ENCODE results near the gene ZNF555.
"Not testable (repeated sequence)": the region's sequence is repeated elsewhere in the genome, so short reads cannot be mapped to it uniquely, and the experiment has no call there.

Gene ZNF555

GRCh38 chr19:2816641-2817040 is 24.6 kb upstream of the ZNF555 start:
- DNase-seq (ENCODE audit: low read depth, low spot score): no peak
- no peak for TF ChIP-seq CTCF (IDR thresholded peaks at IDR 0.05; ENCODE audit: low read depth, low read length)
- no peak overlapping the region for H3K4me3 ChIP-seq (ENCODE audit: low read depth, low read length)
- in situ Hi-C loops (cut with HindIII; ENCODE audit: low sequenced_read_pairs): no loop called here

- in situ Hi-C loops (cut with HindIII; ENCODE audit: low sequenced_read_pairs); H3K4me3 ChIP-seq (ENCODE audit: low read depth, low read length); DNase-seq (ENCODE audit: low read depth, low spot score): not testable (repeated sequence)
These were observed 23.9 kb upstream of the ZNF555 start for GRCh38 chr19:2817237-2817829.

GRCh38 chr19:2819540-2820111 is 21.6 kb upstream of the ZNF555 start, which contains the start of gene ZNF554:
ZNF554 (plus strand) TSS chr19:2819868; CDS start chr19:2820072, 204 bp downstream.
- H3K4me3 ChIP-seq (ENCODE audit: low read depth, low read length): peak within 1 kb of the TSS; percentile 70
- peak; percentile 96 for TF ChIP-seq CTCF (IDR thresholded peaks at IDR 0.05; ENCODE audit: low read depth, low read length)
- in situ Hi-C loops (cut with HindIII; ENCODE audit: low sequenced_read_pairs): no loop called here
- DNase-seq (ENCODE audit: low read depth, low spot score): peak; percentile 96

GRCh38 chr19:2820112-2820702 is 21.1 kb upstream of the ZNF555 start:
- no peak for DNase-seq (ENCODE audit: low read depth, low spot score)
- in situ Hi-C loops (cut with HindIII; ENCODE audit: low sequenced_read_pairs): no loop called here
- peak overlapping the region; percentile 70 for H3K4me3 ChIP-seq (ENCODE audit: low read depth, low read length)
- no peak for TF ChIP-seq CTCF (IDR thresholded peaks at IDR 0.05; ENCODE audit: low read depth, low read length)

GRCh38 chr19:2822846-2823245 is 18.4 kb upstream of the ZNF555 start:
- in situ Hi-C loops (cut with HindIII; ENCODE audit: low sequenced_read_pairs): no loop called here
- no peak for DNase-seq (ENCODE audit: low read depth, low spot score)
- H3K4me3 ChIP-seq (ENCODE audit: low read depth, low read length): no peak overlapping the region
- no peak for TF ChIP-seq CTCF (IDR thresholded peaks at IDR 0.05; ENCODE audit: low read depth, low read length)

GRCh38 chr19:2823646-2824045 is 17.6 kb upstream of the ZNF555 start:
- no peak for DNase-seq (ENCODE audit: low read depth, low spot score)
- H3K4me3 ChIP-seq (ENCODE audit: low read depth, low read length): no peak overlapping the region
- in situ Hi-C loops (cut with HindIII; ENCODE audit: low sequenced_read_pairs): no loop called here
- TF ChIP-seq CTCF (IDR thresholded peaks at IDR 0.05; ENCODE audit: low read depth, low read length): no peak

GRCh38 chr19:2824129-2824528 is 17.1 kb upstream of the ZNF555 start:
- no peak overlapping the region for H3K4me3 ChIP-seq (ENCODE audit: low read depth, low read length)
- in situ Hi-C loops (cut with HindIII; ENCODE audit: low sequenced_read_pairs): no loop called here
- no peak for TF ChIP-seq CTCF (IDR thresholded peaks at IDR 0.05; ENCODE audit: low read depth, low read length)
- DNase-seq (ENCODE audit: low read depth, low spot score): no peak

All from astrocyte of the spinal cord (primary cell).